ENCODE data around the gene GSG1.

The GSG1 gene

GRCh38 chr12:13103391-13104033, at the start of gene GSG1:
Gene GSG1, minus strand, starts transcription at chr12:13103667. Its CDS starts 155 bp downstream, at chr12:13103512.
- DNase-seq (ENCODE audit: low read depth): no peak

GRCh38 chr12:13153180-13153579, 49.7 kb upstream of the GSG1 start:
- no peak for DNase-seq (ENCODE audit: low read depth)

- no peak for DNase-seq (ENCODE audit: low read depth)
These were observed 49.3 kb upstream of the GSG1 start for GRCh38 chr12:13152756-13153155.

GRCh38 chr12:13152281-13152680, 48.8 kb upstream of the GSG1 start:
- DNase-seq (ENCODE audit: low read depth): no peak

- DNase-seq (ENCODE audit: low read depth): no peak
These were observed 45.9 kb upstream of the GSG1 start for GRCh38 chr12:13149411-13149810.

GRCh38 chr12:13148485-13148847, 45.0 kb upstream of the GSG1 start:
- DNase-seq (ENCODE audit: low read depth): no peak

GRCh38 chr12:13147688-13148484, 44.4 kb upstream of the GSG1 start:
- no peak for DNase-seq (ENCODE audit: low read depth)

GRCh38 chr12:13146336-13146938, 43.0 kb upstream of the GSG1 start:
- DNase-seq (ENCODE audit: low read depth): no peak

- DNase-seq (ENCODE audit: low read depth): no peak
These were observed 40.9 kb upstream of the GSG1 start for GRCh38 chr12:13144266-13144828.

- DNase-seq (ENCODE audit: low read depth): no peak
These were observed 39.3 kb upstream of the GSG1 start for GRCh38 chr12:13142747-13143146.

- DNase-seq (ENCODE audit: low read depth): no peak
These were observed 38.2 kb upstream of the GSG1 start for GRCh38 chr12:13141686-13142085.

GRCh38 chr12:13135371-13136178, 32.1 kb upstream of the GSG1 start:
- peak; percentile 82 for DNase-seq (ENCODE audit: low read depth)

GRCh38 chr12:13133886-13134285, 30.4 kb upstream of the GSG1 start:
- no peak for DNase-seq (ENCODE audit: low read depth)

- no peak for DNase-seq (ENCODE audit: low read depth)
These were observed 27.5 kb upstream of the GSG1 start for GRCh38 chr12:13130981-13131380.

GRCh38 chr12:13128291-13128965, 25.0 kb upstream of the GSG1 start:
- DNase-seq (ENCODE audit: low read depth): no peak

GRCh38 chr12:13127444-13127843, 24.0 kb upstream of the GSG1 start:
- DNase-seq (ENCODE audit: low read depth): no peak

- DNase-seq (ENCODE audit: low read depth): no peak
These were observed 23.0 kb upstream of the GSG1 start for GRCh38 chr12:13126494-13126893.

- DNase-seq (ENCODE audit: low read depth): no peak
These were observed 22.5 kb upstream of the GSG1 start for GRCh38 chr12:13125996-13126395.

- peak; percentile 78 for DNase-seq (ENCODE audit: low read depth)
These were observed 21.4 kb upstream of the GSG1 start for GRCh38 chr12:13124656-13125505.

GRCh38 chr12:13121568-13121967, 18.1 kb upstream of the GSG1 start:
- no peak for DNase-seq (ENCODE audit: low read depth)

GRCh38 chr12:13120413-13120812, 16.9 kb upstream of the GSG1 start:
- DNase-seq (ENCODE audit: low read depth): no peak

Data from HS-27A (cell line).